Mesenchymal stem cell (in vitro differentiated cells and primary cell): Measurements from ENCODE around the gene PSMA7. TPM values are rescaled to one million over a fixed set of nuclear protein-coding genes. Genes with fewer than 3 reads are reported as not detected.

ENCODE experiments used
- DNase-seq: peaks from one replicate; pipeline ENCODE4 v3.0.0-alpha.2; 2013
- H2AFZ ChIP-seq: one replicate; pipeline ENCODE4 v1.6.1; 2013; ENCODE audit warnings: low read depth, mild to moderate bottlenecking, control low read depth, inconsistent platforms, low read length, moderate library complexity
- H2AK5ac ChIP-seq: 2 replicates; pipeline ENCODE4 v1.6.1; 2013; ENCODE audit warnings: low read length, moderate library complexity, mild to moderate bottlenecking, inconsistent platforms; ENCODE audit not compliant: severe bottlenecking
- H2BK120ac ChIP-seq: one replicate; pipeline ENCODE4 v1.6.1; 2013; ENCODE audit warnings: low read depth, mild to moderate bottlenecking, inconsistent platforms, low read length, moderate library complexity
- H2BK12ac ChIP-seq, 2 experiments: one replicate each; pipeline ENCODE4 v1.6.1; 2013; ENCODE audit warnings: inconsistent platforms in 2 of 2, low read length in 2 of 2, mild to moderate bottlenecking in 2 of 2, moderate library complexity in 2 of 2, control low read depth in 1 of 2
- H2BK15ac ChIP-seq: one replicate; pipeline ENCODE4 v1.6.1; 2013; ENCODE audit warnings: mild to moderate bottlenecking, low read depth, inconsistent platforms; ENCODE audit not compliant: poor library complexity, severe bottlenecking
- H2BK5ac ChIP-seq: 2 replicates; pipeline ENCODE4 v1.6.1; 2013; ENCODE audit warnings: low read depth, mild to moderate bottlenecking, low read length, control low read depth, inconsistent platforms; ENCODE audit not compliant: poor library complexity, severe bottlenecking
- H3K14ac ChIP-seq, 2 experiments: one replicate each; pipeline ENCODE4 v1.6.1; 2013; ENCODE audit warnings: inconsistent platforms in 2 of 2, low read length in 2 of 2, control low read depth in 1 of 2, mild to moderate bottlenecking in 1 of 2, moderate library complexity in 1 of 2
- H3K18ac ChIP-seq, 2 experiments: one replicate each; pipeline ENCODE4 v1.6.1; 2013; ENCODE audit warnings: inconsistent platforms in 2 of 2, low read length in 2 of 2, control low read depth in 1 of 2, low read depth in 1 of 2, mild to moderate bottlenecking in 1 of 2
- H3K23ac ChIP-seq, 2 experiments: one replicate each; pipeline ENCODE4 v1.6.1; 2013; ENCODE audit warnings: inconsistent platforms in 2 of 2, low read length in 2 of 2, mild to moderate bottlenecking in 2 of 2, moderate library complexity in 2 of 2, control low read depth in 1 of 2
- H3K27ac ChIP-seq: 2 replicates; pipeline ENCODE4 v1.5.1; 2013; ENCODE audit warnings: mild to moderate bottlenecking, moderate library complexity, low read length, control low read depth, inconsistent platforms; ENCODE audit not compliant: poor library complexity, severe bottlenecking
- H3K27me3 ChIP-seq, 2 experiments: 2 replicates each; pipeline versions ENCODE4 v1.6.1 to v1.7.0; 2013; ENCODE audit warnings: low read length in 2 of 2, mild to moderate bottlenecking in 2 of 2, moderate library complexity in 2 of 2, control low read depth in 1 of 2, inconsistent platforms in 1 of 2; ENCODE audit not compliant: control insufficient read depth in 1 of 2, insufficient read depth in 1 of 2
- H3K36me3 ChIP-seq, 2 experiments: 2 replicates each; pipeline versions ENCODE4 v1.6.1 to v1.7.0; 2013; ENCODE audit warnings: low read length in 2 of 2, control low read depth in 1 of 2, inconsistent platforms in 1 of 2, low read depth in 1 of 2, mild to moderate bottlenecking in 1 of 2; ENCODE audit not compliant: insufficient read depth in 2 of 2, control insufficient read depth in 1 of 2
- H3K4ac ChIP-seq, 2 experiments: one replicate each; pipeline ENCODE4 v1.6.1; 2013; ENCODE audit warnings: inconsistent platforms in 2 of 2, low read length in 2 of 2, mild to moderate bottlenecking in 2 of 2, moderate library complexity in 2 of 2, control low read depth in 1 of 2, low read depth in 1 of 2
- H3K4me1 ChIP-seq: 2 replicates; pipeline ENCODE4 v1.6.1; 2013; ENCODE audit warnings: low read depth, low read length, control low read depth; ENCODE audit not compliant: control insufficient read depth, insufficient read depth
- H3K4me2 ChIP-seq: 2 replicates; pipeline ENCODE4 v1.6.1; 2013; ENCODE audit warnings: low read length, mild to moderate bottlenecking, inconsistent platforms; ENCODE audit not compliant: poor library complexity, severe bottlenecking
- H3K4me3 ChIP-seq, 2 experiments: 2 replicates each; pipeline versions ENCODE4 v1.5.1 to v1.7.0; 2013; ENCODE audit warnings: low read length in 2 of 2, mild to moderate bottlenecking in 2 of 2, control low read depth in 1 of 2, low read depth in 1 of 2; ENCODE audit not compliant: insufficient read depth in 1 of 2
- H3K79me1 ChIP-seq: replicated peaks from 2 replicates; pipeline ENCODE4 v1.6.1; 2013; ENCODE audit warnings: mild to moderate bottlenecking, control low read depth, low read length, inconsistent platforms; ENCODE audit not compliant: poor library complexity, severe bottlenecking
- H3K9ac ChIP-seq: 2 replicates; pipeline ENCODE4 v1.7.0; 2013; ENCODE audit warnings: mild to moderate bottlenecking, low read length, moderate library complexity
- H3K9me3 ChIP-seq: 2 replicates; pipeline ENCODE4 v1.7.0; 2013; ENCODE audit warnings: mild to moderate bottlenecking, low read length; ENCODE audit not compliant: control insufficient read depth
- H4K8ac ChIP-seq: one replicate; pipeline ENCODE4 v1.6.1; 2013; ENCODE audit warnings: inconsistent platforms, mild to moderate bottlenecking, low read length, moderate library complexity
- H4K91ac ChIP-seq: one replicate; pipeline ENCODE4 v1.6.1; 2013; ENCODE audit warnings: mild to moderate bottlenecking, low read length, inconsistent platforms
- WGBS: methylation state at CpG from one replicate; pipeline ENCODE4 v1.1.7; 2013; ENCODE audit warnings: mixed read lengths; 5-methylcytosine and 5-hydroxymethylcytosine counted together
- polyA plus RNA-seq, 2 experiments: library from polyadenylated mRNA; stranded (reverse); fragments of 200-250 nt; gene quantifications; one replicate each; pipeline ENCODE4 v1.2.3, GENCODE V29; 2013

PSMA7 gene
- polyA plus RNA-seq (2013, experiment 1 of 2) = 378 TPM
- polyA plus RNA-seq (2013, experiment 2 of 2) = 392 TPM

DNA sequence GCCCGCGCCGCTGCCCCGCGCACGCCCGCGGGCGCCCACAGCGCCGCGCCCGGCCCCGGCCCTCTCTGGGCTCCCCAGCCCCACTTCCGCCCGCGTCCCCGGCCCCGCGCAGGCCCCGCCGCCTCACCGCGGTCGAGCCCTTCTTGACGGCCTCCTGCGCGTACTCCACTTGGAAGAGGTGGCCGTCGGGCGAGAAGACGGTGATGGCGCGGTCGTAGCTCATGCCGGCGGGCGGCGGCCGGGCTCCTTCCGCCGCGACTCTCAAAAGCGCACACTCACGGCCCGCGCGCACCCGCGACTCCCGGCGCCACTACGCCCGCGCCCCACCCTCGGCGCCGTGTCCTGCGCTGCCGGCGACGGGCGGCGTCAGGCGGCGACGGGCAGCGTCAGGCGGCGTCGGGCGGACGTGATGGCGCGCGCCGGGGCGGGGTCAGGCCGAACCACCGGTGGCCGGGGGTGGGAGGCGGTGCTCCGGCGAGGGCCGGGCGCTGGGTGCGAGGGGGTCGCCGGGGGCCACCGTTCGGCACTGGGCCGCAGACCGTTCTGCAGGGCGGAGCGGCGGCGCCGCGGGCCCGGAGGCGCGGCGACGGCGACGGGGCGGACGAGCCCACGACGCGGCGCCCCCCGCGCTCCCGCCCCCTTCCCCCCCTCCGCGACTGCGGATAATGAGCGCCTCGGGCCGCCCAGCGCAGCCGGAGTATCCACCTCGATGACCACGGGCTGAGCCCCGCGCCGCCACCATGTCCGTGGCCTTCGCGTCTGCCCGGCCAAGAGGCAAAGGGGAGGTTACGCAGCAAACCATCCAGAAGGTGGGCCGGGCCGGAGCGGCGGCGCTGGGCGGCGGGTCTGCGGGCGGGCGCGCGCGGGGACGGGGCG is at the start of gene PSMA7, which contains the start of gene SS18L1:
TSS of gene PSMA7 (minus strand) at position 314 of the 876 bp plus-strand sequence. CDS start at position 223, 91 bp downstream.
TSS of gene SS18L1 (plus strand) at position 689 of the 876 bp plus-strand sequence. CDS start at position 741, 52 bp downstream.
- H2BK5ac ChIP-seq = peak within 1 kb of the TSS; percentile 100
- peak within 1 kb of the TSS; percentile 84 to 99 for H3K4ac ChIP-seq
- peak within 1 kb of the TSS; percentile 77 for H3K4me2 ChIP-seq
- peak within 1 kb of the TSS; percentile 96 for H3K9ac ChIP-seq
- peak within 1 kb of the TSS; percentile 98 for H4K8ac ChIP-seq
- no peak within 1 kb of the TSS for H2AK5ac ChIP-seq
- peaks cover 21% of the 10 kb centered on the region for H3K4me1 ChIP-seq
- peaks cover 4% of the 10 kb centered on the region for H3K79me1 ChIP-seq
- DNase-seq = peak; percentile 85
- H2AFZ ChIP-seq = peak within 1 kb of the TSS; percentile 84
- H3K18ac ChIP-seq = peak within 1 kb of the TSS; percentile 97 to 98
- H2BK120ac ChIP-seq = peak within 1 kb of the TSS; percentile 100
- peaks cover 35 to 36% of the 10 kb centered on the region in 2 experiments for H3K36me3 ChIP-seq
- H3K23ac ChIP-seq = peak within 1 kb of the TSS; percentile 70 to 77
- peak within 1 kb of the TSS; percentile 95 for H2BK15ac ChIP-seq
- H3K14ac ChIP-seq = peak within 1 kb of the TSS; percentile 86 to 89
- no peaks in the 10 kb centered on the region for H3K27me3 ChIP-seq
- H3K4me3 ChIP-seq = peak within 1 kb of the TSS; percentile 91 to 93
- H3K9me3 ChIP-seq = no peaks in the 10 kb centered on the region
- WGBS = under 1% methylated on average over 61 of the region's 148 CpGs
- peak within 1 kb of the TSS; percentile 85 to 99 for H2BK12ac ChIP-seq
- H4K91ac ChIP-seq = peak within 1 kb of the TSS; percentile 99
- peak within 1 kb of the TSS; percentile 64 for H3K27ac ChIP-seq

DNA sequence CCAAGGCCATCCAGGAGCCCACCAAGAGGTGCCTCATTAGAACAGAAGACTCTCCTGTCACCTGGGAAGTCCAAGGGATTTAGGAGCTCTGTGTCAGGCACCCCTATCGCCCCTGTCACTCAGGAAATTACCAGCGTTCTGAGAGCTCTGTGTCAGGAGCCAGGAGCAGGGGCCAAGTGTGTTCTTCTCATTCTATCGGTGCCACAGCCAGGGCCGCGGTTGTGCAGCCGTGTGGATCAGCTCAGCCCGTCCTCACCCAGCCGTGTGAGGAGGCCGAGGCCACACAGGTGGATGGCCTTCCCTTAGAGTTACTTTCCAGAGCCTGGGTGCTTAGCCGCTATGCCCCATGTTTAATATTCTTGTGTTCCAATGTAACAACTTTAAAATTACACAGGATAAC is 49.4 kb upstream of the PSMA7 start:
- peaks cover 38 to 47% of the 10 kb centered on the region in 2 experiments for H3K36me3 ChIP-seq
- H3K9me3 ChIP-seq = no peaks in the 10 kb centered on the region
- no peak overlapping the region for H3K27ac ChIP-seq
- H3K4me3 ChIP-seq = no peak overlapping the region
- WGBS = 92% methylated on average over 9 of the region's 10 CpGs
- H3K23ac ChIP-seq = no peak overlapping the region
- no peak overlapping the region for H3K18ac ChIP-seq
- no peak overlapping the region for H2BK5ac ChIP-seq
- H2BK12ac ChIP-seq = no peak overlapping the region
- no peak overlapping the region for H3K4ac ChIP-seq
- no peak overlapping the region for H2BK120ac ChIP-seq
- no peak overlapping the region for H3K14ac ChIP-seq
- H3K4me2 ChIP-seq = no peak overlapping the region
- no peak overlapping the region for H4K91ac ChIP-seq
- H3K9ac ChIP-seq = no peak overlapping the region
- no peak overlapping the region for H2BK15ac ChIP-seq
- DNase-seq = no peak
- H3K4me1 ChIP-seq = peaks cover 6% of the 10 kb centered on the region
- H2AK5ac ChIP-seq = no peak overlapping the region
- H3K79me1 ChIP-seq = peaks cover 35% of the 10 kb centered on the region
- no peak overlapping the region for H2AFZ ChIP-seq
- H3K27me3 ChIP-seq = no peaks in the 10 kb centered on the region
- H4K8ac ChIP-seq = no peak overlapping the region

DNA sequence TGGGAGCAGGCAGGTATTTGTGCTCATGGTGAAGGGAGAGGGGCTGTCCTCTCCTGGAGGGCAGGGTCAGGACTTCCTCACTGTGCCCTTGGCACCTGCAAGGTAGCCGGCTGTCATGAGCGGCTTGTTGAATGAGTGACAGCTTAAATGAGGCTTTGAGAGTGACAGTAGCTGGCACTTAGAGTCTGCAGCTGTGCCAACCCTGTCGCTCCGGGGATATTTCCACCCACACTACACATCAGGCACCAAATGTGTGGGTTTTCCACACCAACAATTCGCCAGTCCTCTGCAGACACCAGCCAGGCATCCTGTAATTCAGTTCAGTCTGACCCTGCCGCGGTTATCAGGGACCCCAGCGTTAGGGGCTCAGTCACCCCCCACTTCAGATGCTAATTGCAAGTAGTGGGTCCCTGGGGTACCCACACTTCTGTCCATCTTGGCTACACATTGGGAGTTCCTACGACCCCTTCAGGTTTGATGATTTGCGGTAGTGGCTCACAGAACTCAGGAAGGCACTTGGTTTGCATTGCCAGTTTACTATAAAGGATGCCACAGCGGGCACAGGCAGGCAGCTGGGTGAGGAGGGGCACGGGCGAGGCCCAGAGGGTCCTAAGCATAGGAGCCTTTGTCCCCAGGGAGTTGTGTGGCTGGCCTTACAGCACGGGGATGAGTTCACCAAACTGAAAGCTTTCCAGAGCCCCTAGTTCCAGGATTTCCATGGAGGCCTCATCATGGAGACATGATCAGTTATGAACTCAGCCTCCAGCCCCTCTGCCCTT is 48.8 kb upstream of the PSMA7 start:
- Histone ChIP-seq H3K14ac (no peak overlapping the region), H3K36me3 (peaks cover 37 to 42% of the 10 kb centered on the region in 2 experiments), H3K18ac (no peak overlapping the region), H3K4me1 (peaks cover 6% of the 10 kb centered on the region), H2AFZ (no peak overlapping the region), H2BK12ac (no peak overlapping the region), H3K9me3 (no peaks in the 10 kb centered on the region), H2BK120ac (no peak overlapping the region), H2AK5ac (no peak overlapping the region), H3K4me2 (no peak overlapping the region), H4K91ac (no peak overlapping the region), H4K8ac (no peak overlapping the region), H3K79me1 (peaks cover 35% of the 10 kb centered on the region), H3K9ac (no peak overlapping the region), H3K27me3 (no peaks in the 10 kb centered on the region), H3K27ac (no peak overlapping the region), H2BK5ac (no peak overlapping the region), H2BK15ac (no peak overlapping the region), H3K4me3 (no peak overlapping the region), H3K4ac (no peak overlapping the region), H3K23ac (no peak overlapping the region)
- WGBS = 93% methylated on average over 14 of the region's 14 CpGs
- no peak for DNase-seq
